Gastroesophageal sphincter (tissue), 3 donors: ENCODE measurements around the gene TDRD10.

Source experiments
- EP300 ChIP-seq: sonication (generic); formaldehyde crosslinking; IDR thresholded peaks from one replicate; pipeline ENCODE4 v1.6.1; 2017; ENCODE audit warnings: antibody characterized with exemption, mild to moderate bottlenecking
- POLR2A ChIP-seq, 2 donors: fragments of 450-650 bp; IDR thresholded peaks; one replicate each; pipeline ENCODE4 v1.6.1; 2017; ENCODE audit warnings: antibody characterized with exemption in 2 of 2, mild to moderate bottlenecking in 2 of 2, moderate library complexity in 1 of 2
- POLR2AphosphoS5 ChIP-seq: sonication (generic); formaldehyde crosslinking; IDR thresholded peaks from one replicate; pipeline ENCODE4 v1.6.1; 2017; ENCODE audit warnings: antibody characterized with exemption
- TF ChIP-seq, protein P1 (sequence below), 4 experiments: fragments of 200-600 bp in 2 of 4; fragments of 450-650 bp in 2 of 4; sonication (generic) in 1 of 4; IDR thresholded peaks; one replicate each; pipeline ENCODE4 v1.5.1; 2017 to 2019; ENCODE audit warnings: antibody characterized with exemption in 4 of 4, mild to moderate bottlenecking in 2 of 4, moderate library complexity in 2 of 4

DNA sequence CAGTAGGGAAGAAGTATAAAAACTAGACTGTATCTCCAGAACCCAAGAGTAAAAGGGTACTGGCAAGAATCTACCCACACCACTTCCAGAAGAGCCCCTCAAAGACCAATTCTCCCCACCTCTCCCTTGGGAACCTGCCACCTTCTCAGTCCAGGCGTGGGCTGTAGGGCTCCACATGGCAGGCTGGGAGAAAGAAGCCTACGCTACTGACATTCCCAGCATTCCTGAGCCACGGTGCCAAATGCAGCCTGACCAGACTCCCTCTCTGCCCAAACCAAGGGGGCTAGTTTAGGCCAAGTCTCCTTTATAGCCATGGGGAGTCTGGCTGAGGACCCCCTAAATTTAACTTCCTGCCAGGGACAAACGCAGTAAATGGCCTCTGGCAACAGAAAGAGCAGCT, 54.4 kb downstream of the TDRD10 start:
- TF ChIP-seq, protein P1, sequence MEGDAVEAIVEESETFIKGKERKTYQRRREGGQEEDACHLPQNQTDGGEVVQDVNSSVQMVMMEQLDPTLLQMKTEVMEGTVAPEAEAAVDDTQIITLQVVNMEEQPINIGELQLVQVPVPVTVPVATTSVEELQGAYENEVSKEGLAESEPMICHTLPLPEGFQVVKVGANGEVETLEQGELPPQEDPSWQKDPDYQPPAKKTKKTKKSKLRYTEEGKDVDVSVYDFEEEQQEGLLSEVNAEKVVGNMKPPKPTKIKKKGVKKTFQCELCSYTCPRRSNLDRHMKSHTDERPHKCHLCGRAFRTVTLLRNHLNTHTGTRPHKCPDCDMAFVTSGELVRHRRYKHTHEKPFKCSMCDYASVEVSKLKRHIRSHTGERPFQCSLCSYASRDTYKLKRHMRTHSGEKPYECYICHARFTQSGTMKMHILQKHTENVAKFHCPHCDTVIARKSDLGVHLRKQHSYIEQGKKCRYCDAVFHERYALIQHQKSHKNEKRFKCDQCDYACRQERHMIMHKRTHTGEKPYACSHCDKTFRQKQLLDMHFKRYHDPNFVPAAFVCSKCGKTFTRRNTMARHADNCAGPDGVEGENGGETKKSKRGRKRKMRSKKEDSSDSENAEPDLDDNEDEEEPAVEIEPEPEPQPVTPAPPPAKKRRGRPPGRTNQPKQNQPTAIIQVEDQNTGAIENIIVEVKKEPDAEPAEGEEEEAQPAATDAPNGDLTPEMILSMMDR (IDR thresholded peaks at IDR 0.05): no peak
- TF ChIP-seq POLR2AphosphoS5: no peak
- TF ChIP-seq EP300: no peak
- no peak for TF ChIP-seq POLR2A (IDR thresholded peaks at IDR 0.05)
